GM12878 (cell line): ENCODE results near the gene ABCA3.
"Not testable (repeated sequence)": the region's sequence is repeated elsewhere in the genome, so short reads cannot be mapped to it uniquely, and the experiment has no call there.

ENCODE experiments used
- ATF2 ChIP-seq: IDR thresholded peaks from 2 replicates; pipeline ENCODE4 v1.6.1; 2012; ENCODE audit warnings: low read length, inconsistent platforms
- EZH2 ChIP-seq: IDR thresholded peaks from 2 replicates; pipeline ENCODE4 v1.6.1; 2012; ENCODE audit warnings: low read depth, mild to moderate bottlenecking, control low read depth, inconsistent platforms, low read length, borderline replicate concordance; ENCODE audit not compliant: control insufficient read depth
- NFIC ChIP-seq: IDR thresholded peaks from 2 replicates; pipeline ENCODE4 v1.6.1; 2012; ENCODE audit warnings: low read depth, mild to moderate bottlenecking, inconsistent platforms, low read length, moderate library complexity
- REST ChIP-seq: IDR thresholded peaks from 2 replicates; pipeline ENCODE4 v1.6.1; 2012; ENCODE audit warnings: mild to moderate bottlenecking, low read depth, low read length
- SPI1 ChIP-seq: IDR thresholded peaks from 2 replicates; pipeline ENCODE4 v1.6.1; 2011; ENCODE audit warnings: low read depth, mild to moderate bottlenecking, low read length, moderate library complexity, borderline replicate concordance; ENCODE audit not compliant: insufficient read depth
- TF ChIP-seq, protein P1 (sequence below), 3 experiments: IDR thresholded peaks in 2 of 3; conservative IDR thresholded peaks in 1 of 3; 2 replicates each; pipeline ENCODE4 v1.5.1; 2011; ENCODE audit warnings: low read depth in 3 of 3, low read length in 3 of 3, mild to moderate bottlenecking in 3 of 3, control low read depth in 2 of 3, moderate library complexity in 2 of 3, inconsistent platforms in 1 of 3, mixed read lengths in 1 of 3; ENCODE audit not compliant: control insufficient read depth in 2 of 3, insufficient read depth in 1 of 3; ENCODE audit errors: extremely low read depth in 1 of 3

GRCh38 chr16:2267505-2267912 is 73.0 kb downstream of the ABCA3 start:
- TF ChIP-seq, protein P1, sequence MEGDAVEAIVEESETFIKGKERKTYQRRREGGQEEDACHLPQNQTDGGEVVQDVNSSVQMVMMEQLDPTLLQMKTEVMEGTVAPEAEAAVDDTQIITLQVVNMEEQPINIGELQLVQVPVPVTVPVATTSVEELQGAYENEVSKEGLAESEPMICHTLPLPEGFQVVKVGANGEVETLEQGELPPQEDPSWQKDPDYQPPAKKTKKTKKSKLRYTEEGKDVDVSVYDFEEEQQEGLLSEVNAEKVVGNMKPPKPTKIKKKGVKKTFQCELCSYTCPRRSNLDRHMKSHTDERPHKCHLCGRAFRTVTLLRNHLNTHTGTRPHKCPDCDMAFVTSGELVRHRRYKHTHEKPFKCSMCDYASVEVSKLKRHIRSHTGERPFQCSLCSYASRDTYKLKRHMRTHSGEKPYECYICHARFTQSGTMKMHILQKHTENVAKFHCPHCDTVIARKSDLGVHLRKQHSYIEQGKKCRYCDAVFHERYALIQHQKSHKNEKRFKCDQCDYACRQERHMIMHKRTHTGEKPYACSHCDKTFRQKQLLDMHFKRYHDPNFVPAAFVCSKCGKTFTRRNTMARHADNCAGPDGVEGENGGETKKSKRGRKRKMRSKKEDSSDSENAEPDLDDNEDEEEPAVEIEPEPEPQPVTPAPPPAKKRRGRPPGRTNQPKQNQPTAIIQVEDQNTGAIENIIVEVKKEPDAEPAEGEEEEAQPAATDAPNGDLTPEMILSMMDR (IDR thresholded peaks at IDR 0.05 in 2 of 3, conservative IDR thresholded peaks at IDR 0.05 in 1 of 3; ENCODE audit: control insufficient read depth in 2 of 3, extremely low read depth in 1 of 3, insufficient read depth in 1 of 3, low read depth in 3 of 3, low read length in 3 of 3), result not testable (repeated sequence)
- not testable (repeated sequence) for TF ChIP-seq ATF2, EZH2, REST, SPI1, NFIC
